ENCODE data around the gene MSH6. TPM values are rescaled to one million over a fixed set of nuclear protein-coding genes. Genes with fewer than 3 reads are reported as not detected.

MSH6 gene
- total and polyA plus RNA-seq, 10 donors = 6.2 to 33.1 (median 26.4) TPM

GRCh38 chr2:47796090-47796697 is 13.2 kb downstream of the MSH6 start:
- H3K36me3 ChIP-seq = peaks cover 0 to 100% (median 56%) of the 10 kb centered on the region in 6 donors
- H3K27ac ChIP-seq = no peak overlapping the region
- no peaks in the 10 kb centered on the region for H3K9me3 ChIP-seq
- intact Hi-C loops (cut with DNase I; ENCODE audit: low total_unique reads) = no loop called here
- H3K27me3 ChIP-seq (replicated peaks in 1 of 7) = no peaks in the 10 kb centered on the region
- WGBS, 5 donors = 83 to 90% (median 84%) methylated on average over 2 of the region's 2 CpGs
- DNase-seq = no peak
- peaks cover 0 to 20% (median 2%) of the 10 kb centered on the region in 6 donors for H3K4me1 ChIP-seq
- no peak overlapping the region for H3K4me3 ChIP-seq
- TF ChIP-seq POLR2A (IDR thresholded peaks at IDR 0.05) (no peak), POLR2AphosphoS5 (IDR thresholded peaks at IDR 0.05) (no peak)
- TF ChIP-seq, protein P1, sequence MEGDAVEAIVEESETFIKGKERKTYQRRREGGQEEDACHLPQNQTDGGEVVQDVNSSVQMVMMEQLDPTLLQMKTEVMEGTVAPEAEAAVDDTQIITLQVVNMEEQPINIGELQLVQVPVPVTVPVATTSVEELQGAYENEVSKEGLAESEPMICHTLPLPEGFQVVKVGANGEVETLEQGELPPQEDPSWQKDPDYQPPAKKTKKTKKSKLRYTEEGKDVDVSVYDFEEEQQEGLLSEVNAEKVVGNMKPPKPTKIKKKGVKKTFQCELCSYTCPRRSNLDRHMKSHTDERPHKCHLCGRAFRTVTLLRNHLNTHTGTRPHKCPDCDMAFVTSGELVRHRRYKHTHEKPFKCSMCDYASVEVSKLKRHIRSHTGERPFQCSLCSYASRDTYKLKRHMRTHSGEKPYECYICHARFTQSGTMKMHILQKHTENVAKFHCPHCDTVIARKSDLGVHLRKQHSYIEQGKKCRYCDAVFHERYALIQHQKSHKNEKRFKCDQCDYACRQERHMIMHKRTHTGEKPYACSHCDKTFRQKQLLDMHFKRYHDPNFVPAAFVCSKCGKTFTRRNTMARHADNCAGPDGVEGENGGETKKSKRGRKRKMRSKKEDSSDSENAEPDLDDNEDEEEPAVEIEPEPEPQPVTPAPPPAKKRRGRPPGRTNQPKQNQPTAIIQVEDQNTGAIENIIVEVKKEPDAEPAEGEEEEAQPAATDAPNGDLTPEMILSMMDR (IDR thresholded peaks at IDR 0.05 in 8 of 11, conservative IDR thresholded peaks at IDR 0.05 in 3 of 11) = no peak

GRCh38 chr2:47798631-47799030 is 15.7 kb downstream of the MSH6 start:
- TF ChIP-seq, protein P1 (IDR thresholded peaks at IDR 0.05 in 8 of 11, conservative IDR thresholded peaks at IDR 0.05 in 3 of 11) = no peak
- TF ChIP-seq POLR2A (IDR thresholded peaks at IDR 0.05) (no peak), POLR2AphosphoS5 (IDR thresholded peaks at IDR 0.05) (no peak)
- Histone ChIP-seq H3K4me3 (no peak overlapping the region), H3K27ac (peak overlapping the region in 3 of 8 donors; percentile 39 to 54 (median 54)), H3K4me1 (peaks cover 0 to 20% (median 2%) of the 10 kb centered on the region in 6 donors), H3K27me3 (replicated peaks in 1 of 7) (no peaks in the 10 kb centered on the region), H3K36me3 (peaks cover 0 to 100% (median 78%) of the 10 kb centered on the region in 6 donors), H3K9me3 (peaks cover 0 to 10% (median 8%) of the 10 kb centered on the region in 8 donors)
- DNase-seq = no peak
- intact Hi-C loops (cut with DNase I; ENCODE audit: low total_unique reads) = no loop called here
- 46 to 76% (median 66%) methylated on average over 6 of the region's 6 CpGs for WGBS, 5 donors

- WGBS, 5 donors = 85 to 90% (median 88%) methylated on average over 6 of the region's 6 CpGs
- Histone ChIP-seq H3K36me3 (peaks cover 0 to 100% (median 82%) of the 10 kb centered on the region in 6 donors), H3K9me3 (peaks cover 0 to 14% (median 13%) of the 10 kb centered on the region in 8 donors), H3K27me3 (replicated peaks in 1 of 7) (no peaks in the 10 kb centered on the region), H3K27ac (peak overlapping the region in 3 of 8 donors; percentile 39 to 54 (median 54)), H3K4me1 (peaks cover 0 to 20% (median 2%) of the 10 kb centered on the region in 6 donors), H3K4me3 (no peak overlapping the region)
- TF ChIP-seq, protein P1 (IDR thresholded peaks at IDR 0.05 in 8 of 11, conservative IDR thresholded peaks at IDR 0.05 in 3 of 11) = no peak
- TF ChIP-seq POLR2A (IDR thresholded peaks at IDR 0.05) (no peak), POLR2AphosphoS5 (IDR thresholded peaks at IDR 0.05) (no peak)
- intact Hi-C loops (cut with DNase I; ENCODE audit: low total_unique reads) = no loop called here
- DNase-seq = no peak
Observed at GRCh38 chr2:47799031-47799609, 16.2 kb downstream of the MSH6 start.

- TF ChIP-seq, protein P1 (IDR thresholded peaks at IDR 0.05 in 8 of 11, conservative IDR thresholded peaks at IDR 0.05 in 3 of 11) = no peak
- no peak for TF ChIP-seq POLR2A (IDR thresholded peaks at IDR 0.05)
- no peak for TF ChIP-seq POLR2AphosphoS5 (IDR thresholded peaks at IDR 0.05)
- Histone ChIP-seq H3K9me3 (peaks cover 0 to 18% (median 16%) of the 10 kb centered on the region in 8 donors), H3K36me3 (peaks cover 0 to 100% (median 88%) of the 10 kb centered on the region in 6 donors), H3K4me3 (no peak overlapping the region), H3K4me1 (peaks cover 0 to 29% (median 2%) of the 10 kb centered on the region in 6 donors), H3K27me3 (replicated peaks in 1 of 7) (no peaks in the 10 kb centered on the region), H3K27ac (no peak overlapping the region)
- 76 to 100% (median 98%) methylated on average over 3 of the region's 3 CpGs for WGBS, 5 donors
- DNase-seq = no peak
- intact Hi-C loops (cut with DNase I; ENCODE audit: low total_unique reads) = no loop called here
Observed at GRCh38 chr2:47801118-47801517, 18.2 kb downstream of the MSH6 start.
